Right lobe of liver (tissue), 4 donors: ENCODE results near the gene SPP1.
"Not testable (repeated sequence)": the region's sequence is repeated elsewhere in the genome, so short reads cannot be mapped to it uniquely, and the experiment has no call there.

Experiments used
- CTCF ChIP-seq, 4 donors: fragments of 200-600 bp in 3 of 4; fragments of 450-650 bp in 1 of 4; IDR thresholded peaks; one replicate each; pipeline versions ENCODE4 v1.5.1 to v1.8.0; 2016 to 2022; ENCODE audit warnings: antibody characterized with exemption in 4 of 4, mild to moderate bottlenecking in 2 of 4
- POLR2A ChIP-seq: fragments of 450-650 bp; IDR thresholded peaks from one replicate; pipeline ENCODE4 v1.6.1; 2017; ENCODE audit warnings: antibody characterized with exemption, mild to moderate bottlenecking
- donor health status: DM: no; HTN: no; CAD: no.
- donor health status: DM: no; HTN: no; CAD: no.
- donor health status: DM: no; HTN: yes; CAD: no.

DNA sequence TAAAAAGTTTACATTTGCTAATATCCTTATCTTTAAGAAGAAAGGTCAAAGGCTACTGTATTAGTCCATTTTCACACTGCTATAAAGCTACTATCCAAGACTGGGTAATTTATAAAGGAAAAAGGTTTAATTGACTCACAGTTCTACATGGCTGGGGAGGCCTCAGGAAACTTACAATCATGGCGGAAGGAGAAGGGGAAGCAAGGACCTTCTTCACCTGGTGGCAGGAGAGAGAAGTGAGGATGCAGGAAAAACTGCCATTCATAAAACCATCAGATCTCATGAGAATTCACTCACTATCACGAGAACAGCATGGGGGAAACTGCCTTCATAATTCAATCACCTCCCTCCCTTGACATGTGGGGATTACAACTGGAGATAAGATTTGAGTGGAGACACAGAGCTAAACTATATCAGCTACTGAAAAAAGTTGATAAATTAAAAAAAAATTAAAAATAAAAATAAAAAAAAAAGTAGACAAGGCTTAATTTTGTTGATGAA, 23.7 kb downstream of the SPP1 start:
- TF ChIP-seq CTCF (IDR thresholded peaks at IDR 0.05); POLR2A: not testable (repeated sequence)
